SU-DHL-6 (cell line): ENCODE measurements around the gene HEATR5A.

Experiments
- H2AFZ ChIP-seq: fragments of 200-600 bp; sonication (generic); 2 replicates; pipeline ENCODE4 v1.6.1; 2014; ENCODE audit warnings: low read depth, mild to moderate bottlenecking, moderate library complexity, mixed read lengths, antibody characterized with exemption, low read length; ENCODE audit not compliant: severe bottlenecking
- H3F3A ChIP-seq: fragments of 200-600 bp; shearing (Covaris generic); 2 replicates; pipeline ENCODE4 v1.6.0; 2016; ENCODE audit warnings: antibody characterized with exemption, mild to moderate bottlenecking; ENCODE audit not compliant: insufficient read depth
- H3K27ac ChIP-seq: fragments of 200-600 bp; sonication (generic); 2 replicates; pipeline ENCODE4 v1.5.1; 2016; ENCODE audit warnings: low read depth, mild to moderate bottlenecking, low read length, moderate library complexity, mixed read lengths
- H3K27me3 ChIP-seq: fragments of 200-600 bp; sonication (generic), shearing (Covaris generic); 2 replicates; pipeline ENCODE4 v1.6.0; 2014; ENCODE audit warnings: mild to moderate bottlenecking, low read length
- H3K36me3 ChIP-seq: fragments of 200-600 bp; sonication (generic); 2 replicates; pipeline ENCODE4 v1.6.1; 2014; ENCODE audit warnings: mild to moderate bottlenecking, low read length, mixed read lengths
- H3K4me2 ChIP-seq: fragments of 300-600, 200-600 bp; shearing (Covaris generic), sonication (generic); 2 replicates; pipeline ENCODE4 v1.6.0; 2014; ENCODE audit warnings: low read length, low read depth, mild to moderate bottlenecking; ENCODE audit not compliant: poor library complexity, severe bottlenecking
- H3K4me3 ChIP-seq: fragments of 200-600 bp; sonication (generic); 2 replicates; pipeline ENCODE4 v1.5.1; 2014; ENCODE audit warnings: antibody characterized with exemption, low read length, mild to moderate bottlenecking, mixed read lengths; ENCODE audit not compliant: insufficient read depth, poor library complexity, severe bottlenecking
- H3K79me2 ChIP-seq: fragments of 200-600 bp; sonication (generic); 2 replicates; pipeline ENCODE4 v1.6.1; 2014; ENCODE audit warnings: mild to moderate bottlenecking, low read length, moderate library complexity; ENCODE audit not compliant: insufficient read depth
- H3K9ac ChIP-seq: fragments of 200-600 bp; sonication (generic); 2 replicates; pipeline ENCODE4 v1.7.0; 2014; ENCODE audit warnings: mild to moderate bottlenecking, low read length
- H3K9me2 ChIP-seq: fragments of 200-600 bp; sonication (generic); replicated peaks from 2 replicates; pipeline ENCODE4 v1.6.1; 2014; ENCODE audit warnings: low read length; ENCODE audit not compliant: insufficient read depth
- H3K9me3 ChIP-seq: fragments of 200-600 bp; sonication (generic); 2 replicates; pipeline ENCODE4 v1.6.1; 2014; ENCODE audit warnings: low read length, mixed read lengths; ENCODE audit not compliant: insufficient read depth
- H4K20me1 ChIP-seq: fragments of 200-600 bp; sonication (generic); 2 replicates; pipeline ENCODE4 v1.6.1; 2014; ENCODE audit warnings: low read depth, mild to moderate bottlenecking, antibody characterized with exemption, low read length, moderate library complexity, mixed read lengths
- CTCF ChIP-seq: fragments of 200-600 bp; sonication (generic); IDR thresholded peaks from one replicate; pipeline ENCODE4 v1.5.1; 2017; ENCODE audit warnings: antibody characterized with exemption, mild to moderate bottlenecking, low read length, moderate library complexity; ENCODE audit not compliant: insufficient read depth, poor library complexity, severe bottlenecking
- EZH2phosphoT487 ChIP-seq: fragments of 200-600 bp; sonication (generic), shearing (Covaris generic); conservative IDR thresholded peaks from 2 replicates; pipeline ENCODE4 v1.6.1; 2018; ENCODE audit warnings: mild to moderate bottlenecking, antibody characterized with exemption, low read length, moderate library complexity, mixed read lengths

The HEATR5A gene

GRCh38 chr14:31377433-31377832 lies 42.9 kb downstream of the HEATR5A start:
- H3K9me3 ChIP-seq: no peaks in the 10 kb centered on the region

GRCh38 chr14:31371646-31372045 lies 48.7 kb downstream of the HEATR5A start:
- no peak overlapping the region for H3K9ac ChIP-seq
- no peaks in the 10 kb centered on the region for H3K9me2 ChIP-seq
- no peak overlapping the region for H3K4me3 ChIP-seq
- H2AFZ ChIP-seq: no peak overlapping the region
- H3K9me3 ChIP-seq: no peaks in the 10 kb centered on the region
- no peaks in the 10 kb centered on the region for H3K79me2 ChIP-seq
- no peaks in the 10 kb centered on the region for H3K36me3 ChIP-seq
- H4K20me1 ChIP-seq: no peaks in the 10 kb centered on the region
- TF ChIP-seq EZH2phosphoT487: no peak
- no peak for TF ChIP-seq CTCF
- H3F3A ChIP-seq: no peaks in the 10 kb centered on the region
- H3K27me3 ChIP-seq: no peaks in the 10 kb centered on the region
- no peak overlapping the region for H3K27ac ChIP-seq
- H3K4me2 ChIP-seq: no peak overlapping the region

More at GRCh38 chr14:31377433-31377832, 42.9 kb downstream of the HEATR5A start:
- no peak overlapping the region for H3K4me3 ChIP-seq
- peaks cover 5% of the 10 kb centered on the region; the same call in 1 of the 2 replicates for H3F3A ChIP-seq
- no peaks in the 10 kb centered on the region for H3K9me2 ChIP-seq
- H2AFZ ChIP-seq: no peak overlapping the region
- TF ChIP-seq CTCF (no peak), EZH2phosphoT487 (no peak)
- H3K4me2 ChIP-seq: no peak overlapping the region
- H3K36me3 ChIP-seq: peaks cover 3% of the 10 kb centered on the region; the same call in 1 of the 2 replicates
- no peaks in the 10 kb centered on the region for H3K27me3 ChIP-seq
- H3K79me2 ChIP-seq: no peaks in the 10 kb centered on the region
- no peak overlapping the region for H3K9ac ChIP-seq
- no peak overlapping the region for H3K27ac ChIP-seq
- H4K20me1 ChIP-seq: no peaks in the 10 kb centered on the region

- H3K36me3 ChIP-seq: no peaks in the 10 kb centered on the region
Observed at GRCh38 chr14:31363331-31364073, 56.8 kb downstream of the HEATR5A start.

More at GRCh38 chr14:31363331-31364073, 56.8 kb downstream of the HEATR5A start:
- Histone ChIP-seq H2AFZ (no peak overlapping the region), H3K27ac (no peak overlapping the region), H3K4me3 (no peak overlapping the region), H4K20me1 (no peaks in the 10 kb centered on the region), H3K79me2 (no peaks in the 10 kb centered on the region), H3K9me3 (no peaks in the 10 kb centered on the region), H3K9me2 (no peaks in the 10 kb centered on the region), H3K9ac (no peak overlapping the region), H3K4me2 (no peak overlapping the region), H3F3A (no peaks in the 10 kb centered on the region), H3K27me3 (no peaks in the 10 kb centered on the region)
- TF ChIP-seq EZH2phosphoT487 (no peak), CTCF (no peak)
